Measurements from ENCODE around the gene AKAP13.
"Not testable (repeated sequence)": the region's sequence is repeated elsewhere in the genome, so short reads cannot be mapped to it uniquely, and the experiment has no call there.

The AKAP13 gene

GRCh38 chr15:85412066-85412465 lies 31.7 kb downstream of the AKAP13 start:
- DNase-seq (ENCODE audit: low read depth) = no peak

DNA sequence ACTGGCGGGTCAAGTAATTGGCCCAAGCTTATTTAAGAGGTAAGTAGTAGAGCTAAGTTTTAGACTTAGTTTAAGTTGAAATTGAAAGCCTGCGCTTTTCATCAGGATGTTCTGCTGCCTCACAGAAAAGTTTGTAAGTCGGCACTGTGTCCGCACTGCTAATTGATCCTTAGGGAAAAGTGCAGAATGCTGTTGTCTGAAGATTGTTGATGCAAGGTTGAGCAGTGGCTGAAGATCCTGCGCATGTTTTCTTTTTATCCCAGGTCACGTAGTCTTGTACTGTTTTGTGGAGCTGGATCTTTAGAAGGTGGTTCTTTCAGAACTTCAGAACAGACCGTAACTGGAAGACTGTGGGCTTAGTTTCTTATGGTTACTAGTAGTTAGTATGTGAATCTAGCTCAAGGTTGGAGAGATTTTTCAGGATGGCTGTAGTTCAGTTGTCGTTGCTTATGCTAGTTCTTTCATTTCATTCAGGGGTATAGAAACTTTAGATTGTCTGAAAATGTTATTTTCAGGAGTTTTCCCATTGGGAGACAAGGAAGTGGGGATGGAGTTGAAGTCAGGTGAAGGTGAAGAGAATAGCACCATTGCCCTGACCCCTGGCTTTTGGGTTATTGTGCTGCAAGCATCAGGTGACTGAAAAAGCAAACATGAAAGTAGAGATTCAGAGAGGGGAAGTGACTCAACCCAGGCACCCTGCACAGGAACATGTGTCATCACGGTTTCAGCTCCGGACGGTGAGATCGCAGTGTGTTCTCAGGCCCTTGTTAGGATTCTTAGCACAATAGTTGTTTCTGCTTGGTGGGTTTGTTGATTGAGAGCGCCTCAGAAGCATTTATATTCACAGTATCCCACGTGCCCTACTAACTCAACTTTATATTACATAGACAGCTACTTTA lies 32.8 kb downstream of the AKAP13 start:
- DNase-seq (ENCODE audit: low read depth) = peak; percentile 71

- no peak for DNase-seq (ENCODE audit: low read depth)
These were observed 33.6 kb downstream of the AKAP13 start for GRCh38 chr15:85414037-85414436.

DNA sequence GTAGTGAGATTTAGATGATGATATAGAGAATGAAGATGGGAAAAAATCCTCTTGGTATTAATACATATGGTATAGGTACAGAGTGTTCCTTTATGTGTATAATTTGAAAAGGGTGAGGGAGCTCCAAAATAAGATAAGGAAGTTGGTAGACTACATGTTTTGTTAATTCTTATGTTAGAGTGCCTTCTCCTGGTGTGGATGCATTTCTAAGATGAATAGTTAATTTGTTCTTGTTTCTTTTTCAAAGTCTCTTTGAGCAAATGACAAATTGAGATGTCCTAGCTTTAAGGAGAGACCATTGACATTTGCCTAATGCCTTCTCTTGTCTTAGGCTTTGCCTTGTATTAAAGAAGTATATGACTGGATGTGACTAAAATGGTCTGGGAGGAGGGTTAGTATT lies 34.1 kb downstream of the AKAP13 start:
- no peak for DNase-seq (ENCODE audit: low read depth)

DNA sequence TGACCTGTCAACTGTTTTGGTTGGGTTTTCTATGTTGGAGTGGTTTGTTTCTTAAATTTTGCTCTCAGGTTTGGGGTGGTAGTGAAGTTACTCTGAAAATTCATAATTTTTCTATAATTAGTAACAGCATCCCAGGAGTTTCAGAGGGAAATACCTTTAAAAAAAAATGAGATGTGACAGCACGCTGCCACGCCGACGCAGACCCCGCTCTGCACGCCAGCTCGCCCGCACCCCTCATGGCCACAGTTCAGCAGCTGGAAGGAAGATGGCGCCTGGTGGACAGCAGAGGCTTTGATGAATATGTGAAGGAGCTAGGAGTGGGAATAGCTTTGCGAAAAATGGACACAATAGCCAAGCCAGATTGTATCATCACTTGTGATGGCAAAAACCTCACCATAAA lies 34.6 kb downstream of the AKAP13 start:
- no peak for DNase-seq (ENCODE audit: low read depth)

- no peak for DNase-seq (ENCODE audit: low read depth)
These were observed 35.4 kb downstream of the AKAP13 start for GRCh38 chr15:85415783-85416182.

- no peak for DNase-seq (ENCODE audit: low read depth)
These were observed 36.9 kb downstream of the AKAP13 start for GRCh38 chr15:85417276-85417675.

DNA sequence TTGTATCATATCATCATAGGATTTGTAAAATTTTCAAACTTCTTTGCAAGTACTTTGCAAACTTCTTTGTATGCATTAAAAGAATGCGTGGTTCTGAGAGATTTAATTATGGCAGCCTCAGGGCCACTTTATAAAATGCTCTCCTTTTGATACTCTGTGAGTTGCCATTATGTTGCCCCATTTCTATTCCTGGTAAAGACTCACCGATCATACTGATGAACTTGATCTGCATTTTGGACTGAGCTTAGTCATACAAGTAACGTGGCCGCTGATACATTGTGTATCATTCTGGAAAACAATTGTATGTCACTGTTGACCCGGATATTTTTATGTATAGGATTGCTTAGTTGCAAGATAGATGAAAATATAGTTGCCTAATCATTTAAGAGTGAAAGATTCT lies 38.8 kb downstream of the AKAP13 start:
- DNase-seq (ENCODE audit: low read depth) = no peak

DNA sequence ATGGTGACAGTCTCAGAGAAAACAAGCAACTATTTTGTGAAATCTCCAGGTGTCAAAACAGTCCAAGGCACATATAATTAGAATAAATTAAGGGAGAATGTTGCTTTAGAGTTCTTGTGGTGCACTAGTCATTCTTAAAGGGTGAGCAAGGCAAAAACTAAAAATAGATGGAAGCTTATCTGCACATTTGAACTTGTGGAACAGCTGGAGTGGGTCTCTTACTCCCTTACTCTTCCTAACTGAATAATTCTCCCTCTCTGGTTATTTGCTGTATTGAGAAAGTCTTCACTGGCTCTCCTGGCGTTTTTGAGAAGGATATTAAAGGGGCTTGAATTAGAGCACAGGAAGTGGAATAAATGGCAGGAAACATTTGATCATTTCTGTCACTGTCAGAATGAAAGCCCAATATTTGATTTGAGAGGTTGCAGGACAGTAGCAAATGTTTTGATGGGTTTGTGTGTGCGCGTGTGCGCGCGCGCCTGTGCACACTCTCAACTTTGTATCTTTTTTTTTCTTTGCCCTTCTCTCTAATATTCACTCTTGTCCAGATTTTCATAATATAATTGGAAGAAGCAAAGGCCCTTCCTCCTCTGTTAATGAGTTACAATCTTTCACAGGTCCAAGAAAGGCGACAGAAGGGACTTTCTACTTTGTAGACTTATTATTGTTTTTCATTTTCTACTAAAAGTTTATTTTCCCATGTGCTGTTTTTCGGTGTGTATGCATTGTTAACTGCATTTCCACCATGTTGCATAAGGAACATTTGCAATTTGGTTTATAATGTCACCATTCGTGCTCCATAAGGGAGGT lies 40.9 kb downstream of the AKAP13 start:
- no peak for DNase-seq (ENCODE audit: low read depth)

- DNase-seq (ENCODE audit: low read depth) = no peak
These were observed 42.2 kb downstream of the AKAP13 start for GRCh38 chr15:85422607-85423006.

DNA sequence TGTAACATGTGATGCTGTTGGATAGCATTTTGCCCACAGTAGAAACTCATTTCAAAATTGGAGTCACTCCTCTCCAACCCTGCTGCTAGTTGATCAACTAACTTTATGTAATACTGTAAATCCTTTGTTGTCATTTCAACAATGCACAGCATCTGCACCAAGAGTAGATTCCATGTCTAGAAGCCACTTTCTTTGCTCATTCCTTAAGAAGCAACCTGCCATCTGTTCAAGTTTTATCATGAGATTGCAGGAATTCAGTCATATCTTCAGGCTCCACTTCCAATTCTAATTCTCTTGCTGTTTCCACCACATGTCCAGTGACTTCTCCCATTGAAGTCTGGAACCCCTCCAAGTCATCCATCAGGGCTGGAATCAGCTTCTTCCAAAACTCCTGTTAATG lies 42.9 kb downstream of the AKAP13 start:
- no peak for DNase-seq (ENCODE audit: low read depth)

DNA sequence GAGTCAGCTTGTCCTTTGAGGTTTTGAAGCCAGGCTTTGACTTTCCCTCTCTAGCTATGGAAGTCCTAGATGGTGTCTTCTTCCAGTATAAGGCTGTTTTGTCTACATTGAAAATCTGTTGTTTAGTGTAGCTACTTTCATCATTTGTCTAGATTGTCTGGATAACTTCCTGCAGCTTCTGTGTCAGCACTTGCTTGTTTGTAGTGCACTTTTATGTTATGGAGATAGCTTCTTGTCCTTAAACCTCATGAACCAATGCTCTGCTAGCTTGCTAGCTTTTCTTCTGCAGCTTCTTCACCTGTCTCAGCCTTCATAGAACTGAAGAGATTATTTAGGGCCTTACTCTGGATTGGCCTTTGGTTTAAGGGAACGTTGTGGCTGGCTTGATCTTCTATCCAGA lies 43.8 kb downstream of the AKAP13 start:
- no peak for DNase-seq (ENCODE audit: low read depth)

DNA sequence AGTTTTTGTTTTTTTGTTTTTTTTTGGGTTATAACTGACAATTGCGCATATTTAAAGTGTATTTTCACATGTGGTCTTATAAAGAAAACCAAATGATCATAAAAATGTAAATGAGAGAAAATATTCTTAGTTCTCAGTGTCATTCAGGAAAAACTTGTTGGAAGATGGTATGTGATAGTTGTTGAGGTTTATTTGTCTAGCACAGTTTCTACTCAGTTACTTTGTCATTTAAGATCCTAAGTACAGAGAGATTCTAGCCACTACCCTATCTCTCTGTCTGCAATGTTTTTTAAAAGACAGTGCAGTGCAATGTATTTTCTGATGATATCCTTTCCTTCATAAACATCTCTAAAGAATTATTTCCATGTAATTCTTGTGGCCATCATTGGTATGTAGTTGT lies 46.1 kb downstream of the AKAP13 start:
- no peak for DNase-seq (ENCODE audit: low read depth)

DNA sequence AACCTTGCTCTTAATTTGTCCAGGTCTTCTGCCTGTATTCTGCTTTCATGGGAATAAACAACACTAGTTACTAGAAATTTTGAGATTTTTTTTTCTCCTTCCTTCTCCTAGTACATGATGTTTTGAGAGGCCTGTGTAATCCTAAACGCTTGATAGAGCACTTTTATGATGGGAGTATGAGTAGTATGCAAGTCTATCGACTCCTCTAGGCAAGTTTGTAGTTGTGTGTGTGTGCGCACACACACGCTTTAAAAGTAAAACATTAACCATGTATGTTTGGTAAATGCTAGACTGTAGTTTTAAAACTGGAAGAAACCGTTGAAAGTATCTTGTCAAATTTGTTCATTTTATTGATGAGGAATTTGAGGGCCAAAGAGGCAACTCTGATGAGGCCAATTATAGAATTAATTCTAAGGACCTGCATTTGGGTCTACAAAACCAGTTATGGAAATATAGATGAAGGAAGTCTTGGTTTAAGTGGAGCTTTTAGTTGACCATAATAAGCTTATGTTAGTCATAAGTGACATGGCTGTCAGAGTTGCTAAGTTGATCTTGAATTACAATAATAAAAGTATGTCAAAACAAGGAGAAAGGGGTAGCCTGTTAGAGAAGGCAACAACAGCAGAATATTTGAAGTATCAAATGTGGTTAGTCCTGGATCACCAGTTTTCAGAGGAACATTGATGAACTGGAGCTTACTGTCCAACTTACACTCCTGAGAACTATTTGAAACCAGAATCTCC lies 47.1 kb downstream of the AKAP13 start:
- no peak for DNase-seq (ENCODE audit: low read depth)

DNA sequence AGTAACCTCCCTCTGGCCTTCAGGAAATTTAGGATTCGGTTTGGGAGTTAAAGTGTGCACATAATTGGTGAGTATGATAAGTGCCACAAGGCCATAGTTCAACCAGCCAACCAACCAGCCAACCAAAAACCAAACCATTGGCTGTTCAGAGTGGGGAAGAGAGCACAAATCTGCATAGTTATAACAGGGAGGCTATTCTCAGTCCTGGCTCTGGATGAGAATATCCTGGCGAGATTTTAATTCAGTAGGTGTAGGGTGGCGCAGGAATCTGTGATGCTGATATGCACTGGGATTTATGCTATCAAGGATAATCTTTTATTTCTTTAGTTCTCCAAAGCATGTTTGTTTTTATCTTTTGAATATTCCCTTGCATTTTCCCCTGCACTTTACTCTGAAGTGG lies 49.1 kb downstream of the AKAP13 start:
- no peak for DNase-seq (ENCODE audit: low read depth)

DNA sequence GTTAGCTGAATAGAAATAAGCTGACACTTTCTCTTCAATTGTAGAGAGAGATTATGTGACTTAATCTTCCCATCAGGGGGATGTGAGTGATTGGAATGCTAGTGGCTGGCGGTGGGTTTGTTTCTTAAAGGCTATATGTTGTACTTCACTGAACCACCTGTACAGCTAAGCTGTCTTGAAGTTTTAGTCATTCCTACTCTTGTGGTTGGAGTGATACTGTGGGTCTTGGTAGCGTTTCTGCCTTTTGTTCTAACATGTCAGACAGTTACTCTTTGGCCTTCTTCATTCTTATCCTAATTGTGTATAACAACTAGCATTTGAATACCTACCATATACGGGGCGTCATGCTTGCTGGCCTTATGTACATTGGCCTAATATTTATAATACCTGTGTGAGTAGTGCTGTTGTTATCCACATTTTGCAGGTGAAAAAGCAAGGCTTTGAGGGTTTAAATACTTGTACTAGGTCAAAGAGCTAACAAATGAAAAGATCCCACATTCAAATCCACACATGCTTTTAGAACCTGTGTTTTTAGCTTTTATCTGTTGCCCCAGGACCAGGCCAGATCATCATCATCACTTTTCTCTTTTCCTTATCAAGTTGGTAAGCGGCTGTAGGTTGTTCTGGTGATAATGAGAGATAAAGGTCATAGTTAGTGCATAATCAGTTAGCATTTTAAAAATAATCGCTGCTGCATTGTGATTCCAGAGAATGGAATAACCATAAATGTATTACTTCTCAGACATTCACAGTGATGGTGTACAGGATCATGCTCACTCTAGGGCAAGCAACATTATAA lies 50.2 kb downstream of the AKAP13 start:
- no peak for DNase-seq (ENCODE audit: low read depth)

GRCh38 chr15:85439996-85440395 lies 59.6 kb downstream of the AKAP13 start:
- no peak for DNase-seq (ENCODE audit: low read depth)

DNA sequence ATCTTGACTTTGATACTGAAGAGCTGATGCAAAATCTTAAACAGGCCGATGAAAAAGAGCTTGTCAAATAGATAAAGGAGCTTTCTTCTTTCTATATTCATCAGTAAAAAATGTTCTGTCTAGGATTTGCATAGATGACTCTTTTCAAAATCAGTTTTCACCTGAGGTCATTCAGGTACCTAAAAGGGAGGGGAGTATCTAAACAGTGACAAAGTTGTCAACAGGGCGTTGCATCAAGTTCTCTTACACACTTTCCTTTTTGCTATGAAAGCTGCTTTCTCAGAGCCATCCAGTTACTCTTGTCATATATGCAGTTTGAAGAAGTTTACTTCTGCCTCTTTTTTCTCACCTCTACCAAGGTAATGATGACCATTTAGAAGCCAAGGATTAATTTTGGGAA lies 60.0 kb downstream of the AKAP13 start:
- no peak for DNase-seq (ENCODE audit: low read depth)

DNA sequence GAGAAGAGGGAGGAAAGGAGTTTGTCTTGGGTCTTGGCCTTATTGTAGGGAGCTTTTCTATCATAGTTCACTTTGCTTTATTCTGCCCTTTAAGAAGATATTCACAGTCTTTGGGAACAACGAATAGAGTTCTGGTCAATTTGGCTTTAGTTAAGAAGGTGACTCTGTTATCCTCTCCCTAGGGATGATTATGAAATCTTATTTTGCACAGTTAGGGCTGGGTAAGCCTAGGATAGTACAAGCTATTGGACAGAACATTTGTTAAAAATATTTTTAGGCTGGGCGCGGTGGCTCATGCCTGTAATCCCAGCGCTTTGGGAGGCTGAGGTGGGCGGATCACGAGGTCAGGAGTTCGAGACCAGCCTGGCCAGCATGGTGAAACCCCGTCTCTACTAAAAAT lies 61.5 kb downstream of the AKAP13 start:
- not testable (repeated sequence) for DNase-seq (ENCODE audit: low read depth)

DNA sequence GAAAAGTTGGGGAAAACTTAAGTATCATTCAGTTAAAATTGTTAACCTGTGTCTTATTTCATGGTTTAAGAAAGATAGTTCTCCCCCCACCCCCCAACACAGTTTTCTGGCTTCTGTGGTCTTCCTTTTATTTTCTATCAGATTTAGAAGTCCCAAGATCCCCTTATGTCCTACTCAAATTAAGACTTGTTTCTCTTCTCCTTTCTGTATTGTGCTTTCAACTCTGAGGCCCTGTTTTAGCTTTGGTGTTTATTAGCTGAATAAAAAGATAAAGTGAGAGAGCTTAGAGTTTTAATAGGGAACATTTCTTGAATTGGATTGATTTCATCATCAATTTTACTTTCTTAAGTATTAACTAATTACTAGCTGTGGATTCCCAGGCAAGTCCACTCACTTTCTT lies 62.6 kb downstream of the AKAP13 start:
- no peak for DNase-seq (ENCODE audit: low read depth)

DNA sequence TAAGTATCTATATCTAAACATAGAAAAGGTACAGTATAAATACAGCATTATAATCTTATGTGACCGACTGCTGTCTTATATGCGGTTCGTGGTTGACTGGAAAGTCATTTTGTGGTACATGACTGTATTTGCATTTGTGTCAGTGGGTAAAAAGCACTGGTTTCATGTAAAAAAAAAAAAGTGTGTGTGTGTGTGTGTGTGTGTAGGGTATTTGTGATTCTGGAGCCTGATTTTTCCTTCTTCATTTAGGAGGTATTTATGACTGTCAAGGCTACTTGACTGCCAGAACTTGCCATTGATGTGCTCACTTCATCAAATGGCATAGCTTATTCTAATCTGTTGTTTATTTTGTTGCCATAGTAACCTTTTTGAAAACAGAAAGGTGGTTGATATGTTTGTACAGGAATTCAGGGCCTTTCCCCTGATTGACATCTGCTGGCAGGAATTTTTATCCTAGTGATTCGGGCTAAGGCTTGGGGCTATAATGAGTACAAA lies 63.2 kb downstream of the AKAP13 start:
- no peak for DNase-seq (ENCODE audit: low read depth)

All from stimulated activated CD4-positive, alpha-beta T cell treated with anti-CD3 and anti-CD28 coated beads, Interleukin-2, amount 100 ng/mL, for 4 hours (primary cell).